Ishikawa (cell line): ENCODE data around the gene SLC12A7.

ENCODE experiments used
- CEBPB ChIP-seq: IDR thresholded peaks from 2 replicates; pipeline ENCODE4 v1.6.1; 2012
- CREB1 ChIP-seq: IDR thresholded peaks from 2 replicates; pipeline ENCODE4 v1.6.1; 2012; ENCODE audit warnings: low read depth
- EGR1 ChIP-seq: IDR thresholded peaks from 2 replicates; pipeline ENCODE4 v1.6.1; 2012
- EP300 ChIP-seq: IDR thresholded peaks from 2 replicates; pipeline ENCODE4 v1.6.1; 2012; ENCODE audit warnings: borderline replicate concordance
- FOXM1 ChIP-seq: IDR thresholded peaks from 2 replicates; pipeline ENCODE4 v1.6.1; 2012; ENCODE audit warnings: low read depth, borderline replicate concordance
- MAX ChIP-seq: IDR thresholded peaks from 2 replicates; pipeline ENCODE4 v1.6.1; 2012
- NFIC ChIP-seq: IDR thresholded peaks from 2 replicates; pipeline ENCODE4 v1.6.1; 2012
- RAD21 ChIP-seq: IDR thresholded peaks from 2 replicates; pipeline ENCODE4 v1.6.1; 2012; ENCODE audit warnings: low read depth
- REST ChIP-seq: IDR thresholded peaks from 2 replicates; pipeline ENCODE4 v1.6.1; 2012; ENCODE audit warnings: low read depth, mild to moderate bottlenecking
- TAF1 ChIP-seq: IDR thresholded peaks from 2 replicates; pipeline ENCODE4 v1.6.1; 2012; ENCODE audit warnings: low read depth, mild to moderate bottlenecking
- TCF12 ChIP-seq: IDR thresholded peaks from 2 replicates; pipeline ENCODE4 v1.6.1; 2012; ENCODE audit warnings: low read depth
- TEAD4 ChIP-seq: IDR thresholded peaks from 2 replicates; pipeline ENCODE4 v1.6.1; 2012
- USF1 ChIP-seq: IDR thresholded peaks from 2 replicates; pipeline ENCODE4 v1.6.1; 2012
- YY1 ChIP-seq: IDR thresholded peaks from 2 replicates; pipeline ENCODE4 v1.6.1; 2012; ENCODE audit warnings: low read depth
- ZBTB7A ChIP-seq: IDR thresholded peaks from 2 replicates; pipeline ENCODE4 v1.6.1; 2012; ENCODE audit warnings: low read depth

Gene SLC12A7

GRCh38 chr5:1020452-1020961, 91.4 kb downstream of the SLC12A7 start:
- TF ChIP-seq YY1 (no peak), USF1 (no peak), ZBTB7A (no peak), MAX (no peak), FOXM1 (no peak), RAD21 (no peak), NFIC (no peak), CREB1 (no peak), EP300 (no peak), TAF1 (no peak), EGR1 (no peak), CEBPB (no peak), TCF12 (no peak), TEAD4 (no peak), REST (no peak)

GRCh38 chr5:1019001-1019905, 92.6 kb downstream of the SLC12A7 start:
- TF ChIP-seq EP300 (no peak), USF1 (no peak), NFIC (no peak), FOXM1 (no peak), TAF1 (no peak), TCF12 (no peak), MAX (no peak), CREB1 (no peak), TEAD4 (no peak), CEBPB (no peak), RAD21 (no peak), ZBTB7A (no peak), YY1 (no peak)

GRCh38 chr5:1018596-1018995, 93.3 kb downstream of the SLC12A7 start:
- TF ChIP-seq ZBTB7A (no peak), EGR1 (no peak), CEBPB (no peak)

GRCh38 chr5:1017691-1018455, 94.0 kb downstream of the SLC12A7 start:
- TF ChIP-seq NFIC (no peak), REST (no peak), ZBTB7A (no peak), EGR1 (no peak), USF1 (no peak), EP300 (no peak), FOXM1 (no peak), TAF1 (no peak), MAX (no peak), TEAD4 (no peak), YY1 (no peak), TCF12 (no peak), RAD21 (no peak), CEBPB (no peak), CREB1 (no peak)

GRCh38 chr5:1017056-1017455, 94.8 kb downstream of the SLC12A7 start:
- TF ChIP-seq CEBPB (no peak), YY1 (no peak), NFIC (no peak), REST (no peak), RAD21 (no peak)
